CD14-positive monocyte (primary cell): ENCODE measurements around the gene FNDC3A. TPM values are rescaled to one million over a fixed set of nuclear protein-coding genes. Genes with fewer than 3 reads are reported as not detected.

Source experiments
- DNase-seq, 3 donors: peaks; one replicate each; pipeline ENCODE4 v3.0.0-alpha.2; 2011 to 2022
- H2AFZ ChIP-seq: 2 replicates; pipeline ENCODE4 v1.6.0; 2012; ENCODE audit warnings: mild to moderate bottlenecking, low read depth, low read length, inconsistent platforms; ENCODE audit not compliant: insufficient read depth, poor library complexity, severe bottlenecking
- H3K27ac ChIP-seq, 2 donors: 1 replicate in 1 of 2; 2 replicates in 1 of 2; pipeline ENCODE4 v1.5.1; 2012 to 2013; ENCODE audit warnings: low read length in 2 of 2, control low read depth in 1 of 2, inconsistent platforms in 1 of 2, low read depth in 1 of 2, mild to moderate bottlenecking in 1 of 2
- H3K27me3 ChIP-seq, 2 donors: one replicate each; pipeline versions ENCODE4 v1.6.0 to v1.6.1; 2011 to 2013; ENCODE audit warnings: low read length in 2 of 2; ENCODE audit not compliant: control insufficient read depth in 2 of 2, insufficient read depth in 2 of 2
- H3K36me3 ChIP-seq, 2 donors: replicated peaks in 1 of 2; 1 replicate in 1 of 2; 2 replicates in 1 of 2; pipeline versions ENCODE4 v1.5.1 to v1.6.1; 2012 to 2013; ENCODE audit warnings: low read length in 2 of 2, control low read depth in 1 of 2, inconsistent platforms in 1 of 2, mild to moderate bottlenecking in 1 of 2; ENCODE audit not compliant: insufficient read depth in 2 of 2, control insufficient read depth in 1 of 2
- H3K4me1 ChIP-seq, 2 donors: 1 replicate in 1 of 2; 2 replicates in 1 of 2; pipeline versions ENCODE4 v1.5.1 to v1.6.1; 2012 to 2013; ENCODE audit warnings: low read length in 2 of 2, control low read depth in 1 of 2, inconsistent platforms in 1 of 2, mild to moderate bottlenecking in 1 of 2, moderate library complexity in 1 of 2; ENCODE audit not compliant: insufficient read depth in 2 of 2, control insufficient read depth in 1 of 2
- H3K4me2 ChIP-seq: replicated peaks from 2 replicates; pipeline ENCODE3; 2012; ENCODE audit warnings: low read length, moderate library complexity, mild to moderate bottlenecking; ENCODE audit not compliant: poor library complexity, severe bottlenecking; ENCODE audit errors: extremely low read depth
- H3K4me3 ChIP-seq, 3 experiments: fragments of 200-600 bp in 1 of 3; sonication (generic) in 1 of 3; replicated peaks in 1 of 3; 1 replicate in 2 of 3; 2 replicates in 1 of 3; pipeline ENCODE4 v1.5.1; 2011 to 2013; ENCODE audit warnings: low read length in 3 of 3, mild to moderate bottlenecking in 3 of 3, control low read depth in 2 of 3, low read depth in 2 of 3, inconsistent platforms in 1 of 3, moderate library complexity in 1 of 3
- H3K79me2 ChIP-seq: 2 replicates; pipeline ENCODE4 v1.6.0; 2012; ENCODE audit warnings: mild to moderate bottlenecking, control low read depth, inconsistent platforms, low read length, moderate library complexity; ENCODE audit not compliant: insufficient read depth
- H3K9ac ChIP-seq: 2 replicates; pipeline ENCODE4 v1.6.0; 2017; ENCODE audit warnings: low read length, mild to moderate bottlenecking; ENCODE audit not compliant: insufficient read depth, poor library complexity, severe bottlenecking
- H3K9me3 ChIP-seq, 2 donors: replicated peaks in 1 of 2; 1 replicate in 1 of 2; 2 replicates in 1 of 2; pipeline versions ENCODE4 v1.5.1 to v1.6.1; 2012 to 2013; ENCODE audit warnings: low read length in 2 of 2, control low read depth in 1 of 2; ENCODE audit not compliant: control insufficient read depth in 1 of 2, insufficient read depth in 1 of 2
- H4K20me1 ChIP-seq: 2 replicates; pipeline ENCODE4 v1.6.0; 2012; ENCODE audit warnings: mild to moderate bottlenecking, low read length, control low read depth, moderate library complexity; ENCODE audit not compliant: insufficient read depth
- H3K27ac Mint-ChIP-seq, 7 donors: one replicate each; pipeline ENCODE4 v1.8.0; 2020; ENCODE audit warnings: mild to moderate bottlenecking in 7 of 7, mixed read lengths in 7 of 7, moderate library complexity in 6 of 7, inconsistent platforms in 2 of 7
- H3K27me3 Mint-ChIP-seq, 3 donors: one replicate each; pipeline ENCODE4 v1.8.0; 2021 to 2022; ENCODE audit warnings: low read depth in 3 of 3, mild to moderate bottlenecking in 3 of 3, mixed read lengths in 3 of 3, moderate library complexity in 3 of 3, inconsistent platforms in 1 of 3
- H3K36me3 Mint-ChIP-seq, 2 donors: one replicate each; pipeline ENCODE4 v1.8.0; 2020; ENCODE audit warnings: mixed read lengths in 2 of 2, inconsistent platforms in 1 of 2, mild to moderate bottlenecking in 1 of 2
- H3K4me1 Mint-ChIP-seq: one replicate; pipeline ENCODE4 v1.8.0; 2020; ENCODE audit warnings: mild to moderate bottlenecking, mixed read lengths
- H3K4me3 Mint-ChIP-seq, 2 donors: one replicate each; pipeline ENCODE4 v1.8.0; 2020; ENCODE audit warnings: mild to moderate bottlenecking in 2 of 2, mixed read lengths in 2 of 2, moderate library complexity in 1 of 2
- H3K9me3 Mint-ChIP-seq, 7 donors: one replicate each; pipeline ENCODE4 v1.8.0; 2020 to 2022; ENCODE audit warnings: mixed read lengths in 7 of 7, mild to moderate bottlenecking in 6 of 7, moderate library complexity in 6 of 7, inconsistent platforms in 2 of 7
- WGBS: methylation state at CpG from one replicate; pipeline ENCODE4 v1.1.5; 2013; ENCODE audit warnings: missing lambda C conversion rate; ENCODE audit not compliant: insufficient coverage; 5-methylcytosine and 5-hydroxymethylcytosine counted together
- intact Hi-C, 2 donors: fragments of 100-400 bp; cut with micrococcal nuclease; formaldehyde crosslinking; loops; one replicate each; pipeline versions ENCODE4 v1.15.0 to v1.15.1; 2023
- polyA plus RNA-seq, 3 donors: library from polyadenylated mRNA; depleted of rRNA in 1 of 3; unstranded in 2 of 3; stranded (reverse) in 1 of 3; fragments of 300-500 nt in 2 of 3; fragments of >200 nt in 1 of 3; fragmentation: Illumina TruSeq in 2 of 3; gene quantifications; 1 replicate in 2 of 3; 2 replicates in 1 of 3; pipeline ENCODE4 v1.2.3, GENCODE V29; 2012 to 2021
- TF ChIP-seq, protein P1 (sequence below): fragments of 200-600 bp; IDR thresholded peaks from one replicate; pipeline ENCODE4 v1.8.0; 2022; ENCODE audit warnings: antibody characterized with exemption, mild to moderate bottlenecking

The FNDC3A gene
- polyA plus RNA-seq, 3 donors = 8.3 to 27.0 (median 12.0) TPM

DNA sequence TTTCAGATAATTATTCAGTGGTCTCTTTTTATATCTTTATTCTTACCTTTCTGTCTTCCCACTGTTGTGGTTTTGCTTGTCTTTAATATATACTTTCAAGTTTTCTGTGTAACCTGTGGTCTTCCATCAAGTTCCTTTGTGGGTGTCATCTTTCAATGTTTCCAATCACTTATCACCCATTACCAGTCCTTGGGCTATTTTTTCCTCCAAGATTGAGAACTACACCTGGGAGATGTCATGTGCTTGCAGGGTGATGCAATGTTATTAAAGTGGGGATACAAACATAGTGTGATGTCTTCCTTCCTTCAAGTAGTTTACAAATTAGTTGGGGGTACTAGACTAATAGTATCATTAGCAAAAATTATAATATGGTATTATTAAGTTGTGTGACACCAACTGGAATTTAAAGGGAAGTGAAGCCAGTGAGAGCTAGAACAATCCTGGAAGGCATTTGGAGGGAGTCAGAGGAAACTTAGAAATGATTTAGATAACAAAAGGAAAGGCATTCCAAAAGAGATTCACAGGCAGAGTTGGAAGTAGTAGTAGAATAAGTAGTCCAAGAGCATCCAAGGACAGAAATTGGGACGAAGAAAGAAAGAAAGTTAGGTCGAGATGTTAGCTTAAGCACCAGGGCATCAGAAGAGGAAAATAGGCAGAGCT, 3.4 kb downstream of the FNDC3A start:
- H3K4me3 ChIP-seq = peak overlapping the region in 1 of 3 experiments; percentile 80

DNA sequence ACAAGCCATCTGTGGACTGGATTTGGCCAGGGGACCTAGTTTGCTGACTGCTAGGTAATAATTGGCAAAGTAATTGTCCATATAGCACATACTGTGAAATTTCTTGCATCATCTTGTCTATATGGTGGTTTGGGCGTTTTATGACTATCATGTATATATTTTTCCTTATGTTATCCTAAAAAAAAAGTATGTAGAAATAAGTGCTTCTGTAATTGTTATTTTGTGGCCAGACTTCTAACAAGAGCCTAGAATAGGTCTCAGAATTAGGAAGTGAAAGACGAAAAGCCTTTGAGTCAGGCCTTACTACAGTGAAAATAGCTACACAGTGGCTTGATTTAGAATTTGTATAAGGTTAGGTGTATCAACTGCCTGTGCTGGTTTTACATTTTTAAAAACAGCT, 4.2 kb downstream of the FNDC3A start:
- H3K27ac ChIP-seq = peak overlapping the region in 1 of 2 donors; percentile 57
- H3K4me2 ChIP-seq = peak overlapping the region; percentile 70
- peak overlapping the region; percentile 67 to 95 for H3K4me3 Mint-ChIP-seq
- no peak overlapping the region for H3K9ac ChIP-seq
- peak overlapping the region in 1 of 3 experiments; percentile 80 for H3K4me3 ChIP-seq
- H4K20me1 ChIP-seq = peaks cover 67% of the 10 kb centered on the region
- peaks cover 0 to 8% (median 4%) of the 10 kb centered on the region in 7 donors for H3K9me3 Mint-ChIP-seq
- peaks cover 4 to 13% of the 10 kb centered on the region in 2 donors for H3K36me3 Mint-ChIP-seq
- H3K27me3 Mint-ChIP-seq = no peaks in the 10 kb centered on the region
- TF ChIP-seq, protein P1, sequence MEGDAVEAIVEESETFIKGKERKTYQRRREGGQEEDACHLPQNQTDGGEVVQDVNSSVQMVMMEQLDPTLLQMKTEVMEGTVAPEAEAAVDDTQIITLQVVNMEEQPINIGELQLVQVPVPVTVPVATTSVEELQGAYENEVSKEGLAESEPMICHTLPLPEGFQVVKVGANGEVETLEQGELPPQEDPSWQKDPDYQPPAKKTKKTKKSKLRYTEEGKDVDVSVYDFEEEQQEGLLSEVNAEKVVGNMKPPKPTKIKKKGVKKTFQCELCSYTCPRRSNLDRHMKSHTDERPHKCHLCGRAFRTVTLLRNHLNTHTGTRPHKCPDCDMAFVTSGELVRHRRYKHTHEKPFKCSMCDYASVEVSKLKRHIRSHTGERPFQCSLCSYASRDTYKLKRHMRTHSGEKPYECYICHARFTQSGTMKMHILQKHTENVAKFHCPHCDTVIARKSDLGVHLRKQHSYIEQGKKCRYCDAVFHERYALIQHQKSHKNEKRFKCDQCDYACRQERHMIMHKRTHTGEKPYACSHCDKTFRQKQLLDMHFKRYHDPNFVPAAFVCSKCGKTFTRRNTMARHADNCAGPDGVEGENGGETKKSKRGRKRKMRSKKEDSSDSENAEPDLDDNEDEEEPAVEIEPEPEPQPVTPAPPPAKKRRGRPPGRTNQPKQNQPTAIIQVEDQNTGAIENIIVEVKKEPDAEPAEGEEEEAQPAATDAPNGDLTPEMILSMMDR = no peak
- H3K79me2 ChIP-seq = peaks cover 84% of the 10 kb centered on the region
- H3K4me1 Mint-ChIP-seq = peaks cover 32% of the 10 kb centered on the region
- H3K27ac Mint-ChIP-seq = peak overlapping the region; percentile 38 to 86 (median 76)
- no peak overlapping the region for H2AFZ ChIP-seq
- no peaks in the 10 kb centered on the region for H3K27me3 ChIP-seq
- WGBS = 0% methylated on average over 1 of the region's 2 CpGs
- H3K9me3 ChIP-seq = no peaks in the 10 kb centered on the region
- H3K4me1 ChIP-seq = peaks cover 36 to 48% of the 10 kb centered on the region in 2 donors
- DNase-seq = peak; percentile 54 to 78 (median 61)
- intact Hi-C loops = loop anchor here (5.0 to 10.0 kb wide), 4 partner anchors 75 to 478 kb away; no protein-coding TSS in a partner anchor
- no peaks in the 10 kb centered on the region for H3K36me3 ChIP-seq

More for the DNA sequence above, 3.4 kb downstream of the FNDC3A start:
- peaks cover 76% of the 10 kb centered on the region for H3K79me2 ChIP-seq
- peak overlapping the region; percentile 81 to 95 for H3K4me3 Mint-ChIP-seq
- DNase-seq = no peak
- H3K27me3 Mint-ChIP-seq = no peaks in the 10 kb centered on the region
- H3K27ac ChIP-seq = peak overlapping the region in 1 of 2 donors; percentile 57
- peaks cover 7 to 16% (median 12%) of the 10 kb centered on the region in 7 donors for H3K9me3 Mint-ChIP-seq
- H3K9ac ChIP-seq = no peak overlapping the region
- peaks cover 65% of the 10 kb centered on the region for H4K20me1 ChIP-seq
- H2AFZ ChIP-seq = no peak overlapping the region
- TF ChIP-seq, protein P1 = no peak
- H3K9me3 ChIP-seq = peaks cover 5 to 6% of the 10 kb centered on the region in 2 donors
- 100% methylated on average over 1 of the region's 2 CpGs for WGBS
- peaks cover 8 to 20% of the 10 kb centered on the region in 2 donors for H3K36me3 Mint-ChIP-seq
- H3K36me3 ChIP-seq = no peaks in the 10 kb centered on the region
- H3K4me1 Mint-ChIP-seq = peaks cover 38% of the 10 kb centered on the region
- H3K27me3 ChIP-seq = no peaks in the 10 kb centered on the region
- H3K27ac Mint-ChIP-seq = peak overlapping the region in 6 of 7 donors; percentile 3 to 88 (median 64)
- peak overlapping the region; percentile 70 for H3K4me2 ChIP-seq
- peaks cover 40 to 52% of the 10 kb centered on the region in 2 donors for H3K4me1 ChIP-seq
- intact Hi-C loops = loop anchor here (5.0 to 10.0 kb wide), 2 partner anchors 74 to 77 kb away; no protein-coding TSS in a partner anchor
